ENCODE measurements around the gene GARNL3. TPM values are rescaled to one million over a fixed set of nuclear protein-coding genes. Genes with fewer than 3 reads are reported as not detected.

The GARNL3 gene
- total and polyA plus RNA-seq, 2 of the 13 experiments (the other 11 are each of a cell fraction or from before 2014, with no cell fraction given): 3.9 to 11.0 TPM

- no peak for TF ChIP-seq ZBTB46 (CRISPR knock-in tag; IDR thresholded peaks at IDR 0.05; ENCODE audit: borderline replicate concordance)
- no peak for TF ChIP-seq GATA4 (IDR thresholded peaks at IDR 0.05; ENCODE audit: borderline replicate concordance, low read depth)
- TF ChIP-seq HMGA1 (CRISPR knock-in tag; conservative IDR thresholded peaks at IDR 0.05): no peak
- no peak for TF ChIP-seq BRD4 (CRISPR knock-in tag; IDR thresholded peaks at IDR 0.05)
These were observed 93.5 kb downstream of the GARNL3 start (continued) for GRCh38 chr9:127358023-127358535.

- ChIA-PET CTCF (ENCODE audit: low intra/inter-chr PET ratio, low total read pairs) (no interaction called here), POLR2A (interaction anchor here (1.2 to 1.5 kb wide), 2 partner anchors 30 to 38 kb away, joined by 3 to 5 read pairs; partner anchors contain the start of gene SLC2A8)
- WGBS (ENCODE audit: low lambda C conversion rate): no CpG with 5 or more reads among the region's 3 CpGs
These were observed 94.2 kb downstream of the GARNL3 start for GRCh38 chr9:127358770-127359169.

More at GRCh38 chr9:127358770-127359169, 94.2 kb downstream of the GARNL3 start:
- H3K4me2 ChIP-seq (ENCODE audit: low read depth, low read length): no peak overlapping the region
- in situ Hi-C loops (cut with HindIII; ENCODE audit: extremely low pct_ligation_motif_present, low pct_unique_long_range_greater_than_20kb): no loop called here
- no peaks in the 10 kb centered on the region for H3K79me2 ChIP-seq (ENCODE audit: insufficient read depth, low read length)
- no peaks in the 10 kb centered on the region for H4K20me1 ChIP-seq (ENCODE audit: insufficient read depth, low read length)
- intact Hi-C loops (cut with micrococcal nuclease; ENCODE audit: unreplicated experiment): no loop called here
- H3K4me3 ChIP-seq (replicated peaks in 1 of 3; ENCODE audit: insufficient read depth in 1 of 3, low read depth in 2 of 3, low read length in 3 of 3): no peak overlapping the region
- H3K9me3 ChIP-seq (ENCODE audit: low read length): no peaks in the 10 kb centered on the region
- no peak overlapping the region for H3K27ac ChIP-seq (ENCODE audit: extremely low read length, insufficient read depth, low read length)
- H2AFZ ChIP-seq (ENCODE audit: low read length): no peak overlapping the region
- DNase-seq (ENCODE audit: low spot score) (no peak), ATAC-seq (no peak), FAIRE-seq (no peak)
- BruUV-seq (replicated peaks): no TSS peak
- no peak overlapping the region for H3K9ac ChIP-seq (ENCODE audit: insufficient read depth, low read depth, low read length)
- no peaks in the 10 kb centered on the region for H3K4me1 ChIP-seq (ENCODE audit: insufficient read depth, low read length)
- TF ChIP-seq KLF12 (CRISPR knock-in tag; IDR thresholded peaks at IDR 0.05; ENCODE audit: borderline replicate concordance) (no peak), CENPX (CRISPR knock-in tag; IDR thresholded peaks at IDR 0.05) (no peak), ZNF619 (CRISPR knock-in tag; IDR thresholded peaks at IDR 0.05) (no peak), BCL3 (CRISPR knock-in tag; IDR thresholded peaks at IDR 0.05) (no peak), BRCA1 (CRISPR knock-in tag; IDR thresholded peaks at IDR 0.05) (no peak), ZKSCAN1 (IDR thresholded peaks at IDR 0.05; ENCODE audit: low read length) (no peak), GATAD2A (CRISPR knock-in tag; IDR thresholded peaks at IDR 0.05) (no peak)
- no peaks in the 10 kb centered on the region for H3K27me3 ChIP-seq (ENCODE audit: control insufficient read depth in 1 of 2, insufficient read depth in 2 of 2, low read length in 2 of 2)
- peaks cover 0 to 4% of the 10 kb centered on the region in 2 experiments; a peak in 1 of 5 replicates for H3K36me3 ChIP-seq (replicated peaks in 1 of 2; ENCODE audit: control insufficient read depth in 1 of 2, insufficient read depth in 2 of 2, low read length in 2 of 2)
